GM10248 (cell line): ENCODE measurements around the gene FSTL4.

Source experiments
- CTCF ChIA-PET: fragments of 300-600 bp; sonication (Branson Sonifier 250); formaldehyde crosslinking; extraction: SDS; loops from one replicate; lab custom pipeline; 2021; ENCODE audit warnings: antibody characterized with exemption; lab: Yijun Ruan, JAX
- POLR2A ChIA-PET: fragments of 350-650 bp; sonication (Branson Sonifier 250); formaldehyde crosslinking; extraction: SDS; loops from one replicate; lab custom pipeline; 2020; ENCODE audit warnings: antibody characterized with exemption; lab: Yijun Ruan, JAX
- DNase-seq: peaks from one replicate; pipeline ENCODE4 v3.0.0; 2012; ENCODE audit errors: extremely low spot score
- TF ChIP-seq, protein P1 (sequence below): IDR thresholded peaks from 2 replicates; pipeline ENCODE4 v1.5.1; 2012; ENCODE audit warnings: mild to moderate bottlenecking, low read depth; ENCODE audit errors: extremely low read depth, missing control alignments, control extremely low read depth

The FSTL4 gene

GRCh38 chr5:133459474-133460160, 152.7 kb downstream of the FSTL4 start:
- no peak for DNase-seq
- ChIA-PET CTCF (interaction anchor here (0.8 to 2.6 kb wide), 18 partner anchors 9 to 356 kb away, joined by 3 to 11 read pairs (median 5); no protein-coding TSS in a partner anchor), POLR2A (no interaction called here)
- TF ChIP-seq, protein P1, sequence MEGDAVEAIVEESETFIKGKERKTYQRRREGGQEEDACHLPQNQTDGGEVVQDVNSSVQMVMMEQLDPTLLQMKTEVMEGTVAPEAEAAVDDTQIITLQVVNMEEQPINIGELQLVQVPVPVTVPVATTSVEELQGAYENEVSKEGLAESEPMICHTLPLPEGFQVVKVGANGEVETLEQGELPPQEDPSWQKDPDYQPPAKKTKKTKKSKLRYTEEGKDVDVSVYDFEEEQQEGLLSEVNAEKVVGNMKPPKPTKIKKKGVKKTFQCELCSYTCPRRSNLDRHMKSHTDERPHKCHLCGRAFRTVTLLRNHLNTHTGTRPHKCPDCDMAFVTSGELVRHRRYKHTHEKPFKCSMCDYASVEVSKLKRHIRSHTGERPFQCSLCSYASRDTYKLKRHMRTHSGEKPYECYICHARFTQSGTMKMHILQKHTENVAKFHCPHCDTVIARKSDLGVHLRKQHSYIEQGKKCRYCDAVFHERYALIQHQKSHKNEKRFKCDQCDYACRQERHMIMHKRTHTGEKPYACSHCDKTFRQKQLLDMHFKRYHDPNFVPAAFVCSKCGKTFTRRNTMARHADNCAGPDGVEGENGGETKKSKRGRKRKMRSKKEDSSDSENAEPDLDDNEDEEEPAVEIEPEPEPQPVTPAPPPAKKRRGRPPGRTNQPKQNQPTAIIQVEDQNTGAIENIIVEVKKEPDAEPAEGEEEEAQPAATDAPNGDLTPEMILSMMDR = no peak

- ChIA-PET CTCF (interaction anchor here (1.3 to 3.5 kb wide), 3 partner anchors 16 to 347 kb away, joined by 4 to 11 read pairs (median 4); no protein-coding TSS in a partner anchor), POLR2A (no interaction called here)
- TF ChIP-seq, protein P1 = no peak
- DNase-seq = no peak
Observed at GRCh38 chr5:133458435-133458834, 153.9 kb downstream of the FSTL4 start.

DNA sequence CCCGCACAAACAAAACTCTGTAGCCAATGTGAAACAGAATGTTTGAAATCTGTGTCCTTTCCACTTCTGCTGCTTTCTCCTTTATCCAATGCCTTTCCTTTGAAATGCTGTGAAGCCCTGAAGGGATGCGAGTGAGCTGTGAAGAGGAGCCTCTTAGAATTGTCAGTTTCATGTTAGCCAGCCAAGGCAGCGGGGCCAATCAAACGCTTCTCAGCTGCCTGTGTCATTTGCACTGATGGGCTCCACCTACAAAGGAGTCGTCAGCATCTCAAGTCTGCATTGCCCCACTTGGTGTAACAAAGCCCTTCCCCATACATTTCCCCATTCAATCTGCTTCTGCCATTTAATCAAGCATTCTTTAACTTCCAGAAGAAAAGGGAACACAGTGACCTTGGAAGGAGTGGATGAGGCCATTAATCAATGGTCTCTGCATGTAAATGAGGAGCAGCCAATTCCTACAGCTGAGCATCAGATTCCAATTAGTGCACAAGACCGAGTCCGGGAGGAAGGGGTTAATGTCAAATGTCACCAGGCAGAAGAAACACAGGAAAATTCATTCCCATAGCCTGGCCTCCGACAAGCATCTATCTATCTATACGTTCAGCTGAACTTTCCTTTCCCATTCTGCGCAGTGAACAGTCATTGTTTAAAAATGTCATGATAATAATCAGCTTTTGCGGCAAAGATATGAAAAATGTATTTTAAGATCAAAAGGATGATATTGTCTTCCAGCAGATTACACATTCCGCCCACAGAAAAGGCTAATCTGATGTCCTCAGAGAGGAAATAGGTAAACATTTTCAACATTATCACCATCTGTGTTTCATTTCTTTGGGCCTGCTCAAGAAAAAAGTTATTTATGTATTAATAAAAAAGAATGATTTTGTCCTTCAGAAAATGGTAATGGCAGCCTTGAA, 154.6 kb downstream of the FSTL4 start:
- no peak for DNase-seq
- TF ChIP-seq, protein P1 = no peak
- CTCF ChIA-PET = interaction anchor here (1.3 to 3.5 kb wide), 2 partner anchors 34 to 347 kb away, joined by 4 to 11 read pairs; no protein-coding TSS in a partner anchor
- POLR2A ChIA-PET = no interaction called here

DNA sequence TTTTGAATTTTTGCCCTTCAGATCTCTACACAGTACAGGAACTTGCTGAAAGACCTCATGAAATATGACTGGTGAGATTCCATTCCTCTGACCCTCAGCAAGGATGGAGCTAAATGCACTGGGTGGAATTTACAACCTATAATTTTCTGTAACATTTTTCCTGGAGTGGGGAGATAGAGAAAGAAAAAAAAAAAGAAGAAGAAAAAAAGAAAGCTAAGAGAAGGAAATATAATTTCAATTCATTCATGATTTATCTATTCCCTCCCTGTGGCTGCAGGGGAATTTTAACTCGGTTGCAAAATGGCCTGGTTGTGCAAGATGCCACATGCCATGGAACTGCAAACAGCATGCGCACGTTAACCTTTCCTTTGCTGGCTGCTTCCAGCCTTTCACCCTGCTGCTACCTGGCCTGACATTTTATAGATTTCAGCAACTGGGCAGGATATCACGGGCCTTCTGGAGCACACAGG, 155.4 kb downstream of the FSTL4 start:
- TF ChIP-seq, protein P1 = no peak
- ChIA-PET POLR2A (no interaction called here), CTCF (interaction anchor here (1.0 to 3.5 kb wide), 5 partner anchors 11 to 33 kb away, joined by 3 to 11 read pairs (median 3); no protein-coding TSS in a partner anchor)
- DNase-seq = no peak

- no peak for DNase-seq
- ChIA-PET CTCF (interaction anchor here (1.0 to 3.5 kb wide), 6 partner anchors 10 to 35 kb away, joined by 3 to 11 read pairs (median 3); no protein-coding TSS in a partner anchor), POLR2A (no interaction called here)
- TF ChIP-seq, protein P1 = no peak
Observed at GRCh38 chr5:133455676-133456075, 156.7 kb downstream of the FSTL4 start.

- CTCF ChIA-PET = interaction anchor here (1.2 kb wide), 1 partner anchor 31 kb away, joined by 3 read pairs; no protein-coding TSS in a partner anchor
- TF ChIP-seq, protein P1 = no peak
Observed at GRCh38 chr5:133454442-133454841, 157.9 kb downstream of the FSTL4 start.

More at GRCh38 chr5:133454442-133454841, 157.9 kb downstream of the FSTL4 start:
- POLR2A ChIA-PET = no interaction called here
- DNase-seq = no peak
